Esophagus muscularis mucosa (tissue), 4 donors: ENCODE measurements around the gene SARM1. TPM values are rescaled to one million over a fixed set of nuclear protein-coding genes. Genes with fewer than 3 reads are reported as not detected.

ENCODE experiments used
- DNase-seq: peaks from one replicate; pipeline ENCODE4 v3.0.0-alpha.2; 2017; ENCODE audit errors: extremely low spot score
- H3K27ac ChIP-seq, 4 donors: fragments of 200-600 bp; sonication (generic); replicated peaks in 1 of 4; 1 replicate in 3 of 4; 2 replicates in 1 of 4; pipeline ENCODE4 v1.5.1; 2016 to 2019; ENCODE audit warnings: mild to moderate bottlenecking in 1 of 4
- H3K27me3 ChIP-seq, 4 donors: fragments of 200-600 bp; sonication (generic); one replicate each; pipeline versions ENCODE4 v1.5.1 to v1.6.0; 2016 to 2019
- H3K36me3 ChIP-seq, 4 donors: fragments of 200-600 bp; sonication (generic); one replicate each; pipeline ENCODE4 v1.5.1; 2016 to 2019
- H3K4me1 ChIP-seq, 4 donors: fragments of 200-600 bp; sonication (generic); one replicate each; pipeline ENCODE4 v1.5.1; 2016 to 2019
- H3K4me3 ChIP-seq, 4 donors: fragments of 200-600 bp; sonication (generic); 1 replicate in 2 of 4; 2 replicates in 2 of 4; pipeline ENCODE4 v1.5.1; 2016 to 2019; ENCODE audit warnings: mild to moderate bottlenecking in 4 of 4, moderate library complexity in 1 of 4
- H3K9me3 ChIP-seq, 4 donors: fragments of 200-600 bp; sonication (generic); 1 replicate in 3 of 4; 2 replicates in 1 of 4; pipeline ENCODE4 v1.5.1; 2016 to 2019
- CTCF ChIP-seq, 3 experiments: fragments of 200-600 bp in 2 of 3; fragments of 450-650 bp in 1 of 3; sonication (generic) in 2 of 3; IDR thresholded peaks; one replicate each; pipeline ENCODE4 v1.5.1; 2017 to 2019; ENCODE audit warnings: antibody characterized with exemption in 3 of 3, mild to moderate bottlenecking in 2 of 3, moderate library complexity in 1 of 3
- EP300 ChIP-seq: sonication (generic); formaldehyde crosslinking; IDR thresholded peaks from one replicate; pipeline ENCODE4 v1.6.1; 2017; ENCODE audit warnings: antibody characterized with exemption
- POLR2A ChIP-seq: fragments of 450-650 bp; IDR thresholded peaks from one replicate; pipeline ENCODE4 v1.6.1; 2017; ENCODE audit warnings: antibody characterized with exemption, moderate library complexity, mild to moderate bottlenecking, low read depth
- POLR2AphosphoS5 ChIP-seq, 2 donors: sonication (generic); formaldehyde crosslinking; IDR thresholded peaks; one replicate each; pipeline ENCODE4 v1.6.1; 2017; ENCODE audit warnings: antibody characterized with exemption in 2 of 2
- WGBS: methylation state at CpG from one replicate; pipeline ENCODE4 v1.1.5; 2018; 5-methylcytosine and 5-hydroxymethylcytosine counted together
- intact Hi-C: fragments of 100-400 bp; cut with DNase I; formaldehyde crosslinking; loops from one replicate; pipeline ENCODE4 v1.15.1; 2023
- total RNA-seq, 4 donors: library from RNA; depleted of rRNA; stranded (reverse); fragments of >200 nt; gene quantifications; one replicate each; pipeline versions ENCODE4 v1.1.0 to v1.2.1, GENCODE V29; 2016

The SARM1 gene
- total RNA-seq, 4 donors from 2014 or later: 8.3 to 24.9 (median 13.8) TPM

GRCh38 chr17:28345419-28346198 is 25.9 kb upstream of the SARM1 start:
- H3K4me1 ChIP-seq: peaks cover 9 to 17% (median 12%) of the 10 kb centered on the region in 4 donors
- H3K4me3 ChIP-seq: no peak overlapping the region
- no peaks in the 10 kb centered on the region for H3K9me3 ChIP-seq
- DNase-seq: no peak
- 81% methylated on average over 9 of the region's 13 CpGs for WGBS
- peaks cover 60 to 100% (median 98%) of the 10 kb centered on the region in 4 donors for H3K36me3 ChIP-seq
- TF ChIP-seq EP300 (no peak), POLR2AphosphoS5 (IDR thresholded peaks at IDR 0.05) (no peak), CTCF (IDR thresholded peaks at IDR 0.05) (no peak), POLR2A (no peak)
- intact Hi-C loops: no loop called here
- no peaks in the 10 kb centered on the region for H3K27me3 ChIP-seq
- H3K27ac ChIP-seq: no peak overlapping the region

GRCh38 chr17:28346199-28346580 is 25.3 kb upstream of the SARM1 start:
- Histone ChIP-seq H3K36me3 (peaks cover 60 to 100% (median 98%) of the 10 kb centered on the region in 4 donors), H3K27ac (no peak overlapping the region), H3K9me3 (no peaks in the 10 kb centered on the region), H3K27me3 (no peaks in the 10 kb centered on the region), H3K4me3 (no peak overlapping the region), H3K4me1 (peaks cover 9 to 17% (median 12%) of the 10 kb centered on the region in 4 donors)
- WGBS: 74% methylated on average over 2 of the region's 2 CpGs
- no peak for TF ChIP-seq POLR2A
- TF ChIP-seq CTCF (IDR thresholded peaks at IDR 0.05): no peak
- TF ChIP-seq POLR2AphosphoS5 (IDR thresholded peaks at IDR 0.05): no peak
- DNase-seq: no peak
- intact Hi-C loops: no loop called here

- Histone ChIP-seq H3K4me3 (no peak overlapping the region), H3K36me3 (peaks cover 60 to 100% (median 98%) of the 10 kb centered on the region in 4 donors), H3K27me3 (no peaks in the 10 kb centered on the region), H3K27ac (peak overlapping the region in 1 of 4 donors; percentile 8), H3K9me3 (no peaks in the 10 kb centered on the region), H3K4me1 (peaks cover 9 to 17% (median 12%) of the 10 kb centered on the region in 4 donors)
- WGBS: 73% methylated on average over 7 of the region's 7 CpGs
- no peak for TF ChIP-seq POLR2AphosphoS5 (IDR thresholded peaks at IDR 0.05)
- peak in 1 of 3 experiments; percentile 12 for TF ChIP-seq CTCF (IDR thresholded peaks at IDR 0.05)
- intact Hi-C loops: no loop called here
- no peak for DNase-seq
Measured at GRCh38 chr17:28346746-28347246, 24.7 kb upstream of the SARM1 start.

- 74% methylated on average over 8 of the region's 8 CpGs for WGBS
- no peak for DNase-seq
- Histone ChIP-seq H3K4me1 (peaks cover 9 to 17% (median 12%) of the 10 kb centered on the region in 4 donors), H3K27me3 (no peaks in the 10 kb centered on the region), H3K9me3 (no peaks in the 10 kb centered on the region), H3K36me3 (peaks cover 60 to 100% (median 98%) of the 10 kb centered on the region in 4 donors), H3K4me3 (no peak overlapping the region), H3K27ac (peak overlapping the region in 2 of 4 donors; percentile 29 to 39)
- TF ChIP-seq CTCF (IDR thresholded peaks at IDR 0.05): no peak
- intact Hi-C loops: no loop called here
Measured at GRCh38 chr17:28347261-28347891, 24.1 kb upstream of the SARM1 start.
